Esophagus muscularis mucosa (tissue), 3 donors: Measurements from ENCODE around the gene GRM4.

Experiments
- POLR2A ChIP-seq: fragments of 450-650 bp; IDR thresholded peaks from one replicate; pipeline ENCODE4 v1.6.1; 2017; ENCODE audit warnings: antibody characterized with exemption, moderate library complexity, mild to moderate bottlenecking, low read depth
- TF ChIP-seq, protein P1 (sequence below), 3 experiments: fragments of 200-600 bp in 2 of 3; fragments of 450-650 bp in 1 of 3; sonication (generic) in 2 of 3; IDR thresholded peaks; one replicate each; pipeline ENCODE4 v1.5.1; 2017 to 2019; ENCODE audit warnings: antibody characterized with exemption in 3 of 3, mild to moderate bottlenecking in 2 of 3, moderate library complexity in 1 of 3

DNA sequence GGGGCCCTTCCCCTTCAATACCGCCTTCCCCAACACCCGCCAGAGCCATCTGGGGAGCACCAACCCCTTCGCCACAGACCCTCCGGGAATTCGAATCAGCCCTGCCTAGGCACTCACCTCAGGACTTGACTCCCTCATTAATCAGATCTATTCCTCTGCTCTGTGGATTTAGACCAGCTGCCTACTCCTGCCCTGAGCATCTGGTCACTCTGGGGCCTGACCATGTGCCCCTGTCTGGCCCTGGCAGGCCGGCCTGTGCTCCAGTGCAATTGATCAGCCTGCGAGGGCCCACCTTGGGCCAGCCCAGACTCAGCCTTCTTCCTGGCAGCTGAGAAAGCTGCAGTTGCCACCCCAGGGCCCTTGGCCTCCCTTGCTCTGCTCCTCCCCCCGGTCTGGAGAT is 46.0 kb downstream of the GRM4 start:
- no peak for TF ChIP-seq POLR2A
- TF ChIP-seq, protein P1, sequence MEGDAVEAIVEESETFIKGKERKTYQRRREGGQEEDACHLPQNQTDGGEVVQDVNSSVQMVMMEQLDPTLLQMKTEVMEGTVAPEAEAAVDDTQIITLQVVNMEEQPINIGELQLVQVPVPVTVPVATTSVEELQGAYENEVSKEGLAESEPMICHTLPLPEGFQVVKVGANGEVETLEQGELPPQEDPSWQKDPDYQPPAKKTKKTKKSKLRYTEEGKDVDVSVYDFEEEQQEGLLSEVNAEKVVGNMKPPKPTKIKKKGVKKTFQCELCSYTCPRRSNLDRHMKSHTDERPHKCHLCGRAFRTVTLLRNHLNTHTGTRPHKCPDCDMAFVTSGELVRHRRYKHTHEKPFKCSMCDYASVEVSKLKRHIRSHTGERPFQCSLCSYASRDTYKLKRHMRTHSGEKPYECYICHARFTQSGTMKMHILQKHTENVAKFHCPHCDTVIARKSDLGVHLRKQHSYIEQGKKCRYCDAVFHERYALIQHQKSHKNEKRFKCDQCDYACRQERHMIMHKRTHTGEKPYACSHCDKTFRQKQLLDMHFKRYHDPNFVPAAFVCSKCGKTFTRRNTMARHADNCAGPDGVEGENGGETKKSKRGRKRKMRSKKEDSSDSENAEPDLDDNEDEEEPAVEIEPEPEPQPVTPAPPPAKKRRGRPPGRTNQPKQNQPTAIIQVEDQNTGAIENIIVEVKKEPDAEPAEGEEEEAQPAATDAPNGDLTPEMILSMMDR (IDR thresholded peaks at IDR 0.05) = no peak
